Stimulated activated CD4-positive, alpha-beta T cell treated with anti-CD3 and anti-CD28 coated beads, TNF-alpha, amount 100 ng/mL, for 24 hours (primary cell): ENCODE data around the gene ANGPTL4.
"Not testable (repeated sequence)": the region's sequence is repeated elsewhere in the genome, so short reads cannot be mapped to it uniquely, and the experiment has no call there.

ENCODE experiments used
- DNase-seq, 3 experiments: peaks; one replicate each; pipeline ENCODE4 v3.0.0-alpha.2; 2020; ENCODE audit warnings: low read depth in 3 of 3

The ANGPTL4 gene

DNA sequence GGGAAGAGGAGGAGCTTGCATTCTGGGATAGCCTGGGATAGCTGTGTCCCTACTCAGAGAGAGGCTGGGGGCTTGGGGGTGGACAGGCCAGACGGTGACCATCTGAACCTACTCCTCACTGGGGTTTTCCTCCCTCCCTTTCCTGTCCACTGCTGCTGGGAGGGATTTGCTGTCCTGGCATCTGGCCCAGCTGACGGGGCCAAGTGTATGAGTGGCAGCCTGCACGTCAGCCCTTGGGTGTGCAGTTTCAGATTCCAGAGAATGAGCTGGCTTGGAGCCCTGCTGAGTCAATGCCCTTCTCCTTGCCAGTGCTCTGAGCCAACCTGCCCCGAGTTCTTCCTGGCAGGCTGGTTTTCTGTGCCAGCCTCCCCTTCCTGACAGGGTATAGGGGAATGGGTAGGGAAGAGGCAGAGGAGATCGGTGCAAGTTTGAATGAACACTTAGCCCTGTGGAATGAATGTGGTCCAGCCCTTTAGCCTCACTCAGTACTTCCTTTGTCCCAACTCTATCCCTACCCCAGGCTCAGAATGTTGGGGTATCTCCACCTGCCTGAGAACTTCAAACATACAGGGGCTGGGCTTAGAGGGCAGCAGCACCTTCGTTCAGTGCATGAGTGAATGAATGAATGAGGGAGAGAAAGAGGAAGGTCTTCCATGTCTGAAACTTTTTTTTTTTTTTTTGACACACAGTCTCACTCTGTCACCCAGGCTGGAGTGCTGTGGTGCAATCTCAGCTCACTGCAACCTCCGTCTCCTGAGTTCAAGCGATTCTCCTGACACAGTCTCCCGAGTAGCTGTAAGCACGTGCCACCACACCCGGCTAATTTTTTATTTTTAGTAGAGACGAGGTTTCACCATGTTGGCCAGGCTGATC, 1.8 kb upstream of the ANGPTL4 start:
- peak in 1 of 3 experiments; percentile 35 for DNase-seq

DNA sequence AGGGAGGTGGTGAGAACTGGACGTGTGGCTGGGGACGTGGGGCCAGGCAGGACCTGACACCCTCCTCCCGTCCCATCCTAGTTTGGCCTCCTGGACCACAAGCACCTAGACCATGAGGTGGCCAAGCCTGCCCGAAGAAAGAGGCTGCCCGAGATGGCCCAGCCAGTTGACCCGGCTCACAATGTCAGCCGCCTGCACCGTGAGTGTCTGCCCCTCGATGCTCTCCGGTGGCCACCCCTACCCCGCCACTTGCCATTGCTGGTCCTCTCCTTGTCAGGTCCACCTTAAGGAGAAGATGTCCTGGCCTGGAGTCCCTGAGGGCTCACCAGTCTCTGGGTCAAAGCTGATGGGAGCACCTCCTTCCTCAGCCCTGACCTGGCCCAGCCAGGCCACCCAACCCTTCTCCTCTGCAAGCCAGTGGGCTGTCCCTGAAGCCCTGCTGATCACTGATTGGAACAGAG, 2.2 kb downstream of the ANGPTL4 start:
- DNase-seq, result no peak

DNA sequence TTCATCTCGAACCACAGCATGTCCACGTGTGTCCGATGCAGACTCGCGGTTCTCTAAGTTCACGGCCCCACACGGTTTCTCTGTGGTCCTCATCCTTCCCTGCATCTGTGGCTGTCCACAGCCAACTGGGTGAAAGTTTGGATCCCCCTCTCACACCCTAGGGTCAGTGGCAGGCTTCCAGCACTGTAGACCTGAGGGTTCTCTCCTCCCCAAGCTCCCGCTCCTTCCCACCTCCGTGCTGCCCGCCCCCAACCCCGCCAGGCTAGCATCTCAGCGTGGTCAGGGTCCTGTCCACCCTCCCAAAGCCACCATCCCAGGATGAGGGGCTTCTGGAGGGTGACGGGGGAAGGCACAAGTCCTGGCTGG, 3.0 kb downstream of the ANGPTL4 start:
- no peak for DNase-seq

DNA sequence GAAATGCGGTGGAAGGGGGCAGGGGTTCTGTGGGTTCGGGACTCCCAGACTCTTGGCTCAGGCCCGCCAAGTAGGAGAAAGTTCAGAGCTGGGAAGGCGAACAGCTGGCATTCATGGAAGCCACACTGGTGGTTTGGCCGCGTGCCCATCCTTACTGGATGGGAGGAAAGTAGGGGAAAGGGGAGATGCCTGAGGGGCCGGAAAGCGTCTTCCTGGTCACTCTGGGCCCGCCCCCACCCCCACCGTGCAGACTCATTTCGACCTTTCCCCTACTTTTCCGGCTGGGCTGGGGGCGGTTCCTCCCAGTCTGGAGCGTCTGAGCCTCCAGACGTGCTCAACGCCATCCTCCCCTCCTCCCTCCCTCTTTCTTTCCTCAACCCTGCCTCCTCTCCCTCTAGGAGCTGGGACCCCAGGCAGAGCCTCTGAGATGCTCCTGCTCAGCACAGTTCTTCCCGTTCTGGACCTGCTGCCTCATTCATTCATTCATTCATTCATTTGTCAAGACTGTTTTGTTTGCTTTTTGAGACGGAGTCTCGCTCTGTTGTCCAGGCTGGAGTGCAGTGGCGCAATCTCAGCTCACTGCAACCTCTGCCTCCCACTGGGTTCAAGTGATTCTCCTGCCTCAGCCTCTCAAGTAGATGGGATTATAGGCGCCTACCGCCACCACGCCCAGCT, 3.5 kb downstream of the ANGPTL4 start:
- no peak for DNase-seq

DNA sequence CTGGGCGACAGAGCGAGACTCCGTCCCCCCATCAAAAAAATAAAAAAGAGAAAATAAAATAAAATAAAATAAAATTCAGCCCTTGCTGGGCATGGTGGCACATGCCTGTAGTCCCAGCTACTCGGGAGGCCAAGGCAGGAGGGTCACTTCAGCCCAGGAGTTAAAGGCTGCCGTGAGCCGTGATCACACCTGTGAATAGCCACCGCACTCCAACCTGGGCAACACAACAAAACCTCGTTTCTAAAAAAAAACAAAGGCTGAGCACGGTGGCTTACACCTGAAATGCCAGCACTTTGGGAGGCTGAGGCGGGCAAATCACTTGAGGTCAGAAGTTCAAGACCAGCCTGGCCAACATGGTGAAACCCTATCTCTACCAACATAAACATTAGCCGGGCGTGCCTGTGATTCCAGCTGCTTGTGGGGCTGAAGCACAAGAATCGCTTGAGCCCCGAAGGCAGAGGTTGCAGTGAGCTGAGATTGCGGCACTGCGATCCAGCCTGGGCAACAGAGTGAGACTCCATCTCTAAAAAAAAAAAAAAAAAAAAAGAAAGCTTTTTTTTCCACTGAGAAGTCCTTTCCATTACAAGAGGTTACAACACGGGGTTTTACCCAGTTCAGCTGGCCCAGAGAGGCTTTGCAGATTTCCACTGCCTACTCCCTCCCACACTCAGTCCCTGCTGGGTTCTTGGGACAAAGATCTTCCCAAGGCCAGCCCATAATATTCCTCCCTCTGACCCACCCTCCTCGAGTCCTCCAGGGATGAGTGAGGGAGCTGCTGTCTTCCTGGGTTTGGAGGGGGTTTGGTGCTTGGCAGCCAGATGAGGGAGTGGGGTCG, 6.4 kb downstream of the ANGPTL4 start:
- DNase-seq, result no peak

DNA sequence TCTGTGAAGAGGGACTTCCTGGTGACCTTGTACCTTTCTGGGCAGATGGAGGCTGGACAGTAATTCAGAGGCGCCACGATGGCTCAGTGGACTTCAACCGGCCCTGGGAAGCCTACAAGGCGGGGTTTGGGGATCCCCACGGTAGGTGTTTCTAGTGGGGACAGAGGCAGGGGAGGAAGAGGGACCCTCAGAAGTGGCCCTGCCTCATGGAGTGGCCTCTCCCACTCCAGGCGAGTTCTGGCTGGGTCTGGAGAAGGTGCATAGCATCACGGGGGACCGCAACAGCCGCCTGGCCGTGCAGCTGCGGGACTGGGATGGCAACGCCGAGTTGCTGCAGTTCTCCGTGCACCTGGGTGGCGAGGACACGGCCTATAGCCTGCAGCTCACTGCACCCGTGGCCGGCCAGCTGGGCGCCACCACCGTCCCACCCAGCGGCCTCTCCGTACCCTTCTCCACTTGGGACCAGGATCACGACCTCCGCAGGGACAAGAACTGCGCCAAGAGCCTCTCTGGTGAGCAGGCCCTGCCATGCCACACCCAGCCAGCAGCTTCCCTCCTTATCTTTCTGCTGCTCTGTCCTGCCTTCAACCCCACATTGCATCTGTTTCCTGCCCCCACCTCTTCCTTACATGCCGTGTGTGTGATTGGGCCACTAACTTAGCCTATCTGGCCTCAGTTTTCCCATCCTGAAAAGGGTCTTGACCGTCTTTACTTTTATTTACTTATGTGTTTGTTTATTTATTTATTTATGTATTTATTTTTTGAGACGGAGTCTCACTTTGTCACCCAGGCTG, 7.3 kb downstream of the ANGPTL4 start:
- no peak for DNase-seq

DNA sequence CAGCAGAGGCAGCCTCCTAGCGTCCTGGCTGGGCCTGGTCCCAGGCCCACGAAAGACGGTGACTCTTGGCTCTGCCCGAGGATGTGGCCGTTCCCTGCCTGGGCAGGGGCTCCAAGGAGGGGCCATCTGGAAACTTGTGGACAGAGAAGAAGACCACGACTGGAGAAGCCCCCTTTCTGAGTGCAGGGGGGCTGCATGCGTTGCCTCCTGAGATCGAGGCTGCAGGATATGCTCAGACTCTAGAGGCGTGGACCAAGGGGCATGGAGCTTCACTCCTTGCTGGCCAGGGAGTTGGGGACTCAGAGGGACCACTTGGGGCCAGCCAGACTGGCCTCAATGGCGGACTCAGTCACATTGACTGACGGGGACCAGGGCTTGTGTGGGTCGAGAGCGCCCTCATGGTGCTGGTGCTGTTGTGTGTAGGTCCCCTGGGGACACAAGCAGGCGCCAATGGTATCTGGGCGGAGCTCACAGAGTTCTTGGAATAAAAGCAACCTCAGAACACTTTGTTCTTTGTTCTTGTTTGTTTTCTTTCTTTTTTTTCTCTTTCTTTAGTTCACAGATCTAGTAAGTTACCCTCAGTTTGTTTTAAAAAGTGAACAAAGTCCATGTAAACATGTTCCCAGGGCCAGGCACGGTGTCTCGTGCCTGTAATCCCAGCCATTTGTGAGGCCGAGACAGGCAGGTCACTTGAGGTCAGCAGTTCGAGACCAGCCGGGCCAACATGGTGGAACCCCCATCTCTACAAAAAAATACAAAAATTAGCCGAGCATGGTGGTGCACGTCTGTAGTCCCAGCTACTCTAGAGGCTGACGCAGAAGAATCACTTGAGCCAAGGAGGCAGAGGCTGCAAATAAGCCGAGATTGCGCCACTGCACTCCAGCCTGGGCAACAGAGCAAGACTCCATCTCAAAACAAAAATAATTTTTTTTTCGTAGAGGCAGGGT, 10.2 kb downstream of the ANGPTL4 start:
- no peak for DNase-seq

DNA sequence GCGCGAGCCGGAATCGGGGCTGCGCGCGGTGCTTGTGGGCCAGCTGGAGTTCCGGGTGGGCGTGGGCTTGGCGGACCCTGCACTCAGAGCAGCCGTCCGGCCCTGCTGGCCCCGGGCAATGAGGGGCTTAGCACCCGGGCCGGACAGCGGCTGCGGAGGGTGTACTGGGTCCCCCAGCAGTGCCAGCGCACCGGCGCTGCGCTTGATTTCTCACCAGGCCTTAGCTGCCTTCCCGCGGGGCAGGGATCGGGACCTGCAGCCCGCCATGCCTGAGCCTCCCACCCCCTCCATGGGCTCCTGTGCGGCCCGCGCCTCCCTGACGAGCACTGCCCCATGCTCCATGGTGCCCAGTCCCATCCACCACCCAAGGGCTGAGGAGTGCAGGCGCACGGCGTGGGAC, 11.8 kb downstream of the ANGPTL4 start:
- not testable (repeated sequence) for DNase-seq

DNA sequence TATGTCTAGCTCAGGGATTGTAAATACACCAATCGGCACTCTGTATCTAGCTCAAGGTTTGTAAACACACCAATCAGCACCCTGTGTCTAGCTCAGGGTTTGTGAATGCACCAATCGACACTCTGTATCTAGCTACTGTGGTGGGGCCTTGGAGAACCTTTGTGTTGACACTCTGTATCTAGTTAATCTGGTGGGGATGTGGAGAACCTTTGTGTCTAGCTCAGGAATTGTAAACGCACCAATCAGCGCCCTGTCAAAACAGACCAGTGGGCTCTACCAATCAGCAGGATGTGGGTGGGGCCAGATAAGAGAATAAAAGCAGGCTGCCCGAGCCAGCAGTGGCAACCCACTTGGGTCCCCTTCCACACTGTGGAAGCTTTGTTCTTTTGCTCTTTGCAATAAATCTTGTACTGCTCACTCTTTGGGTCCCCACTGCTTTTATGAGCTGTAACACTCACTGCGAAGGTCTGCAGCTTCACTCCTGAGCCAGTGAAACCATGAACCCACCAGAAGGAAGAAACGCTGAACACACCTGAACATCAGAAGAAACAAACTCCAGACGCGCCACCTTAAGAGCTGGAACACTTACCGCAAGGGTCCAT, 12.5 kb downstream of the ANGPTL4 start:
- DNase-seq, result not testable (repeated sequence)

DNA sequence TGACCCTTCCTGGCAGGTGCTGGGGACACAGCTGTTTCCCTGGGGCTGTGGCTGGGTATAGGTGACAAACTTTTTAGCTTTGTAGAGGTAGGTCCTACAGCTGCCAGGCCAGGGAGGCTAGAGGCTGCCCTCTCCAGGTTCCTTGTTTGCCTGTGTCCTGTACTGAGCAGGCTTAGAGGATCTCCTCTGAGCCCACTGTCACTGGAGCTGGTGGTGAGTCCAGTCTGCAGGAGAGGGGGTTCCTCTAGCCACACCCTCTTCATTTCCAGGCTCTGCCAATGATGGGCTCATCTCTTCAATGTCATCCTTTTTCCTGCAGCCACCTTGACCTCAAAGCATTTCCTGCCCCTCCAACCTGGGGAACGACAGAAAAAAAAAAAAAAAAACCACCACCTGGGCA, 13.6 kb downstream of the ANGPTL4 start:
- no peak for DNase-seq

DNA sequence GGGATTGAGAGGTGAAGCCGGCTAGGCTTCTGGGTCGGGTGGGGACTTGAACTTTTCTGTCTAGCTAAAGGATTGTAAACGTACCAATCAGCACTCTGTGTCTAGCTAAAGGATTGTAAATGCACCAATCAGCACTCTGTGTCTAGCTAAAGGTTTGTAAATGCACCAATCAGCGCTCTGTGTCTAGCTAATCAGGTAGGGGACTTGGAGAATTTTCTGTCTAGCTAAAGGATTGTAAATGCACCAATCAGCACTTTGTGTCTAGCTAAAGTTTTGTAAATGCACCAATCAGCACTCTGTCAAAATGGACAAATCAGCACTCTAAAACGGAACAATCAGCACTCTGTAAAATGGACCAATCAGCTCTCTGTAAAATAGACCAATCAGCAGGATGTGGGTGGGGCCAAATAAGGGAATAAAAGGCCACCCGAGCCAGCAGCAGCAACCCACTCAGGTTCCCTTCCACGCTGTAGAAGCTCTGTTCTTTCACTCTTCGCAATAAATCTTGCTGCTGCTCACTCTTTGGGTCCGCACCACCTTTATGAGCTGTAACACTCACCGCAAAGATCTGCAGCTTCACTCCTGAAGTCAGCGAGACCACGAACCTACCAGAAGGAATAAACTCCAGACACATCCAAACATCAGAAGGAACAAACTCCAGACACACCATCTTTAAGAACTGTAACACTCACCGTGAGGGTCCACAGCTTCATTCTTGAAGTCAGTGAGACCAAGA, 15.4 kb downstream of the ANGPTL4 start:
- DNase-seq, result not testable (repeated sequence)

DNA sequence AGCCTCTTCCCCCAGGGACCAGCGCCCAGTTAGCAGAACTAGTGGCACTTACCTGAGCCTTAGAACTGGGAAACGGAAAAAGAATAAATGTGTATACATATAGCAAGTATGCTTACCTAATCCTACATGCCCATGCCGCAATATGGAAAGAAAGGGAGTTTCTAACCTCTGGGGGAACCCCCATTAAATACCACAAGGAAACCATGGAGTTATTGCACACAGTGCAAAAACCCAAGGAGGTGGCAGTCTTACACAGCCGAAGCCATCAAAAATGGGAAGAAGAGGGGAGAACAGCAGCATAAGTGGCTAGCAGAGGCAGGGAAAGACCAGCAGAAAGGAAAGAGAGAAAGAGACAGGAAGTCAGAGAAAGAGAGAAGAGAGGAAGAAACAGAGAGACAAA, 20.6 kb downstream of the ANGPTL4 start:
- not testable (repeated sequence) for DNase-seq

DNA sequence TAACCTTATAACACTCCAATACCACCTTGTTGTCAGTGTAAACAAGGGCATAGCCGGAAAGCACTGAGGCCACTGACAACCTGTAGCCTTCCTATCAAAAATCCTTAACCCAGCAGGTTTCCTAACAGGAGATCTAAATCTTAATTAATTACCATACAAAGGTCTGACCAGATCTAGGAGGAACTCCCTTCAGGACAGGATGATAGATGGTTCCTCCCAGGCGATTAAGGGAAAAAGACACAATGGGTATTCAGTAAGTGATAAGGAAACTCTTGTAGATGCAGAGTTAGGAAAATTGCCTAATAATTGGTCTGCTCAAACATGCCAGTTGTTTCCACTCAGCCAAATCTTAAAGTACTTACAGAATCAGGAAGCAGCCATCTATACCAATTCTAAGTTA, 21.1 kb downstream of the ANGPTL4 start:
- DNase-seq, result not testable (repeated sequence)

DNA sequence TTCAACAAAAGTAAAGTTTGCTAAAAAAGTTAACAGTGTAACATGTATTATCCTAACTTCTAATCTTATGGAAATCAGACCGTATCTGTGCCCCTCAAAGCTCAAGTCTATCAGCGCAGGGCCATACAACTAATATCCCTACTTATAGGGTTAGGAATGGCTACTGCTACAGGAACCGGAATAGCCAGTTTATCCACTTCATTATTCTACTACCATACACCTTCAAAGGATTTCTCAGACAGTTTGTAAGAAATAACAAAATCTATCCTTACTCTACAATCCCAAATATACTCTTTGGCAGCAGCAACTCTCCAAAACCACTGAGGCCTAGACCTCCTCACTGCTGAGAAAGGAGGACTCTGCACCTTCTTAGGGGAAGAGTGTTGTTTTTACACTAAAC, 21.6 kb downstream of the ANGPTL4 start:
- not testable (repeated sequence) for DNase-seq

DNA sequence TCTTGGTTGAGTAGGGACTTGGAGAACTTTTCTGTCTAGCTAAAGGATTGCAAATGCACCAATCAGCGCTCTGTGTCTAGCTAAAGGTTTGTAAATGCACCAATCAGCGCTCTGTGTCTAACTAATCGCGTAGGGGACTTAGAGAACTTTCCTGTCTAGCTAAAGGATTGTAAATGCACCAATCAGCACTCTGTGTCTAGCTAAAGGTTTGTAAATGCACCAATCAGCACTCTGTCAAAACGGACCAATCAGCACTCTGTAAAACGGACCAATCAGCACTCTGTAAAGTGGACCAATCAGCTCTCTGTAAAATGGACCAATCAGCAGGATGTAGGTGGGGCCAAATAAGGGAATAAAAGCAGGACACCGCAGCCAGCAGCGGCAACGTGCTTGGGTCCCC, 22.5 kb downstream of the ANGPTL4 start:
- not testable (repeated sequence) for DNase-seq

DNA sequence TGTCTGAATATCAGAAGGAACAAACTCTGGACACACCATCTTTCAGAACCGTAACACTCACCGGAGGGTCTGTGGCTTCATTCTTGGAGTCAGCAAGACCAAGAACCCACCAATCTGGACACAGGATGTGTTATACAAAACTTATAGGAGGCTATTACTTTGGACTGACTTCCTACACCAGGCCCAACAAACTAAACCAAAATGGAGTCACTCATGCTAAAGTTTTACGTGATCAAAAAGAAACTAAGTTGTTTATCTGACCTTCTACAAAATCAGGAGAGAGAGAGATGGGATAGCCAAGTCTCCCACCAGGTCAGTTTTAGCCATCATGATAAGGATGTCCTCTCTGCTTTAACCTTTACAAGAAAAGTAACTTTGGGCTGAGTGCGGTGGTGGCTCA, 23.0 kb downstream of the ANGPTL4 start:
- no peak for DNase-seq

DNA sequence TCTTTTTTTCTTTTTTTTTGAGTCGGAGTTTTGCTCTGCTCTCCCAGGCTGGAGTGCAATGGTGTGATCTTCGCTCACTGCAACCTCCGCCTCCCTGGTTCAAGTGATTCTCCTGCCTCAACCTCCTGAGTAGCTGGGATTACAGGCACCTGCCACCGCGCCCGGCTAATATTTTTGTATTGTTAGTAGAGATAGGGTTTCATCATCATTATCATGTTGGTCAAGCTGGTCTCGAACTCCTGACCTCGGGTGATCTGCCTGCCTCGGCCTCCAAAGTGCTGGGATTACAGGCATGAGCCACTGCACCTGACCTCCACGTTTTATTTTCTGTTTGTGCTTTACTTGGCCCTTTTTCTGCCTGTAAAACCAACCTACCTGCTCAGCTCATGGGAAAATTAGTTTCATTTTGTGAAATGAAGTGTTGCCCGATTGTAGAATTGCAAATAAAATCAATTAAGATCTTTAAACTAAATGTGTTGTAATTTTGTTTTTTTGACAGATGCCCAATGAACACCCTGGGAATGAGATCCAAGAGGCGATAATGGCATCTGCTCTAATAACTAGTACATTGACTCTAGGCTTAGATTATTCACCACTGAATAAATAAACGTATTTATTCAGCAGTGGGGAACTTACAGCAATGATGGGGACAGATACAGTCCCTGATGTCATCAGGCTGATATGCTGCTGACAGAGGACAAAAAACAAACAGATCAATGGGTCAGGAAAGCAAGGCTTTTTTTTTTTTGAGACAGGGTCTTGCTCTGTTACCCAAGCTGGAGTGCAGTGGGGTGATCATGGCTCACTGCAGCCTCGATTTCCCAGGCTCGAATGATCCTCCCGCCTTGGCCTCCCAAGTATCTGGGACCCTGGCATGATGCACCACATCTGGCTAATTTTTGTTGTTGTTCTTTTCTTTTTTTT, 24.0 kb downstream of the ANGPTL4 start:
- DNase-seq, result no peak

DNA sequence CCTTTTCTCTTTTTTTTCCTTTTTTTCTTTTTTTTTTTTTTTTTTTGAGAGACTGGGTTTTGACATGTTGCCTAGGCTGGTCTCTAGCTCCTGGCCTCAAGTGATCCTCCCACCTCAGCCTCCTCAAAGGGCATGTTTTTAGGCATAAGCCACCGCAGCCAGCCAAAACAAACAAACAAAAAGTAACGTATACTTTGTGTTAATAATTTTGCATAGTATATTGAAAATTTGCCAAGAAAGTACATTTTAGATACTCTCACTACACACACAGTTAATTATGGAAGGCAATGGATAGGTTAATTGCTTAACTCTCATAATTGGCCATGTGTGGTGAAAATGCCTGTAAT, 24.6 kb downstream of the ANGPTL4 start:
- DNase-seq, result no peak
